H9 (cell line): ENCODE results near the gene XCL2. TPM values are rescaled to one million over a fixed set of nuclear protein-coding genes. Genes with fewer than 3 reads are reported as not detected.

Experiments
- DNase-seq: peaks from one replicate; pipeline ENCODE4 v3.0.0-alpha.2; 2017
- H2AFZ ChIP-seq: one replicate; pipeline ENCODE4 v1.6.1; 2013; ENCODE audit warnings: mild to moderate bottlenecking, low read length, control low read depth, moderate library complexity
- H2AK5ac ChIP-seq: 2 replicates; pipeline ENCODE4 v1.6.1; 2013; ENCODE audit warnings: low read length, control low read depth, mixed read lengths; ENCODE audit not compliant: insufficient read length
- H2BK120ac ChIP-seq: one replicate; pipeline ENCODE4 v1.6.1; 2013; ENCODE audit warnings: low read depth, mild to moderate bottlenecking, low read length, control low read depth, inconsistent platforms; ENCODE audit not compliant: poor library complexity, severe bottlenecking
- H2BK12ac ChIP-seq: 2 replicates; pipeline ENCODE4 v1.6.1; 2013; ENCODE audit warnings: low read length, control low read depth, mixed read lengths, low read depth; ENCODE audit not compliant: insufficient read length
- H2BK15ac ChIP-seq: 2 replicates; pipeline ENCODE4 v1.6.1; 2013; ENCODE audit warnings: low read depth, low read length, control low read depth
- H2BK20ac ChIP-seq: one replicate; pipeline ENCODE4 v1.6.1; 2013; ENCODE audit warnings: low read depth, mild to moderate bottlenecking, low read length, control low read depth, inconsistent platforms; ENCODE audit not compliant: poor library complexity, severe bottlenecking
- H2BK5ac ChIP-seq: 2 replicates; pipeline ENCODE4 v1.6.1; 2013; ENCODE audit warnings: low read length, control low read depth, mixed read lengths; ENCODE audit not compliant: insufficient read length
- H3K14ac ChIP-seq: 2 replicates; pipeline ENCODE4 v1.6.1; 2013; ENCODE audit warnings: low read length, control low read depth; ENCODE audit not compliant: insufficient read depth
- H3K18ac ChIP-seq: 2 replicates; pipeline ENCODE4 v1.6.1; 2013; ENCODE audit warnings: low read depth, mild to moderate bottlenecking, mixed read lengths, low read length, control low read depth; ENCODE audit not compliant: insufficient read length
- H3K23ac ChIP-seq: 2 replicates; pipeline ENCODE4 v1.6.1; 2013; ENCODE audit warnings: low read length, control low read depth, mixed read lengths, low read depth; ENCODE audit not compliant: insufficient read length
- H3K23me2 ChIP-seq: 2 replicates; pipeline ENCODE4 v1.6.1; 2013; ENCODE audit warnings: low read depth, mild to moderate bottlenecking, mixed read lengths, low read length, control low read depth; ENCODE audit not compliant: insufficient read length, poor library complexity, severe bottlenecking
- H3K27ac ChIP-seq: 2 replicates; pipeline ENCODE4 v1.5.1; 2013; ENCODE audit warnings: low read length, control low read depth, mixed read lengths, low read depth; ENCODE audit not compliant: insufficient read length
- H3K27me3 ChIP-seq: 2 replicates; pipeline ENCODE4 v1.6.1; 2013; ENCODE audit warnings: low read length, control low read depth, inconsistent platforms; ENCODE audit not compliant: insufficient read depth
- H3K4ac ChIP-seq: 2 replicates; pipeline ENCODE4 v1.6.1; 2013; ENCODE audit warnings: low read depth, mild to moderate bottlenecking, control low read depth, inconsistent platforms, low read length, moderate library complexity
- H3K4me1 ChIP-seq: 2 replicates; pipeline ENCODE4 v1.6.1; 2013; ENCODE audit warnings: low read length, control low read depth, inconsistent platforms; ENCODE audit not compliant: insufficient read depth
- H3K4me2 ChIP-seq: 2 replicates; pipeline ENCODE4 v1.6.1; 2013; ENCODE audit warnings: low read length, control low read depth, mixed read lengths; ENCODE audit not compliant: insufficient read length, insufficient read depth
- H3K56ac ChIP-seq: 2 replicates; pipeline ENCODE4 v1.6.1; 2013; ENCODE audit warnings: low read depth, mild to moderate bottlenecking, mixed read lengths, low read length, control low read depth; ENCODE audit not compliant: insufficient read length
- H3K79me1 ChIP-seq: 2 replicates; pipeline ENCODE4 v1.6.1; 2013; ENCODE audit warnings: low read depth, mild to moderate bottlenecking, moderate library complexity, low read length, control low read depth, inconsistent platforms; ENCODE audit not compliant: insufficient read depth, poor library complexity, severe bottlenecking
- H3K79me2 ChIP-seq: 2 replicates; pipeline ENCODE4 v1.6.1; 2013; ENCODE audit warnings: low read length, control low read depth, inconsistent platforms; ENCODE audit not compliant: insufficient read depth
- H3K9ac ChIP-seq: 2 replicates; pipeline ENCODE4 v1.6.1; 2013; ENCODE audit warnings: low read length, control low read depth, mixed read lengths; ENCODE audit not compliant: insufficient read length; ENCODE audit errors: extremely low read depth
- H3K9me3 ChIP-seq: one replicate; pipeline ENCODE4 v1.6.1; 2013; ENCODE audit warnings: low read depth, low read length, inconsistent platforms; ENCODE audit not compliant: control insufficient read depth
- H3T11ph ChIP-seq: one replicate; pipeline ENCODE4 v1.6.1; 2013; ENCODE audit warnings: mild to moderate bottlenecking, low read length, control low read depth, inconsistent platforms
- H4K20me1 ChIP-seq: one replicate; pipeline ENCODE4 v1.6.1; 2013; ENCODE audit not compliant: control insufficient read depth, insufficient read length, insufficient read depth
- H4K5ac ChIP-seq: 2 replicates; pipeline ENCODE4 v1.6.1; 2013; ENCODE audit warnings: low read depth, mild to moderate bottlenecking, mixed read lengths, low read length, control low read depth; ENCODE audit not compliant: insufficient read length
- H4K8ac ChIP-seq: replicated peaks from 2 replicates; pipeline ENCODE4 v1.6.1; 2013; ENCODE audit warnings: low read length, control low read depth, mixed read lengths, low read depth; ENCODE audit not compliant: insufficient read length
- H4K91ac ChIP-seq: 2 replicates; pipeline ENCODE4 v1.6.1; 2013; ENCODE audit warnings: low read depth, mild to moderate bottlenecking, moderate library complexity, mixed read lengths, low read length, control low read depth; ENCODE audit not compliant: insufficient read length
- H3K27ac Mint-ChIP-seq, 3 experiments: 2 replicates in 2 of 3; 3 replicates in 1 of 3; pipeline ENCODE4 v1.8.0; 2020 to 2021; ENCODE audit warnings: mixed read lengths in 3 of 3, mild to moderate bottlenecking in 1 of 3, moderate library complexity in 1 of 3
- H3K27me3 Mint-ChIP-seq: 2 replicates; pipeline ENCODE4 v1.8.0; 2021; ENCODE audit warnings: low read depth, mild to moderate bottlenecking, moderate library complexity, mixed read lengths
- H3K36me3 Mint-ChIP-seq, 3 experiments: 2 replicates in 2 of 3; 3 replicates in 1 of 3; pipeline ENCODE4 v1.8.0; 2020 to 2021; ENCODE audit warnings: low read depth in 3 of 3, mixed read lengths in 3 of 3; ENCODE audit not compliant: insufficient read depth in 1 of 3
- H3K4me1 Mint-ChIP-seq, 2 experiments: 2 replicates each; pipeline ENCODE4 v1.8.0; 2020; ENCODE audit warnings: mixed read lengths in 2 of 2
- H3K4me3 Mint-ChIP-seq, 2 experiments: 2 replicates in 1 of 2; 3 replicates in 1 of 2; pipeline ENCODE4 v1.8.0; 2020 to 2021; ENCODE audit warnings: mild to moderate bottlenecking in 2 of 2, mixed read lengths in 2 of 2, moderate library complexity in 1 of 2
- H3K9me3 Mint-ChIP-seq, 2 experiments: 2 replicates in 1 of 2; 3 replicates in 1 of 2; pipeline ENCODE4 v1.8.0; 2020; ENCODE audit warnings: mild to moderate bottlenecking in 2 of 2, mixed read lengths in 2 of 2, moderate library complexity in 1 of 2
- CTCF ChIP-seq: fragments of 200-600 bp; sonication (generic); conservative IDR thresholded peaks from 3 replicates; pipeline ENCODE4 v1.8.0; 2021; ENCODE audit warnings: antibody characterized with exemption, mild to moderate bottlenecking
- WGBS: extraction: QIAGEN DNeasy Blood & Tissue Kit; methylation state at CpG from one replicate; pipeline ENCODE4 v1.1.7; 2013; ENCODE audit warnings: missing lambda C conversion rate, low lambda C conversion rate, mixed read lengths; ENCODE audit not compliant: insufficient read length; ENCODE audit errors: extremely low coverage; 5-methylcytosine and 5-hydroxymethylcytosine counted together
- total RNA-seq: library from RNA; stranded (reverse); gene quantifications from 2 replicates; pipeline ENCODE4 v1.2.1, GENCODE V29; 2021

XCL2 gene
- total RNA-seq, 1 experiment from 2014 or later, result not detected

GRCh38 chr1:168507231-168507630 lies 36.6 kb downstream of the XCL2 start:
- no peak overlapping the region for H4K8ac ChIP-seq
- no peak overlapping the region for H3K4ac ChIP-seq
- no peak overlapping the region for H2BK5ac ChIP-seq
- H2BK120ac ChIP-seq, result no peak overlapping the region
- H3K4me2 ChIP-seq, result no peak overlapping the region
- no peak overlapping the region for H3K14ac ChIP-seq
- H3K27me3 ChIP-seq, result no peaks in the 10 kb centered on the region
- no peaks in the 10 kb centered on the region for H3K79me1 ChIP-seq
- Mint-ChIP-seq H3K36me3 (no peaks in the 10 kb centered on the region), H3K4me3 (no peak overlapping the region), H3K27me3 (no peaks in the 10 kb centered on the region; the same call in 1 of the 2 replicates), H3K27ac (no peak overlapping the region), H3K9me3 (no peaks in the 10 kb centered on the region), H3K4me1 (peaks cover 5 to 8% of the 10 kb centered on the region in 2 experiments; a peak in 3 of 4 replicates)
- DNase-seq, result no peak
- H3K79me2 ChIP-seq, result no peaks in the 10 kb centered on the region
- H4K20me1 ChIP-seq, result no peaks in the 10 kb centered on the region
- H2AK5ac ChIP-seq, result no peak overlapping the region
- no peak overlapping the region for H3K9ac ChIP-seq
- no peak overlapping the region for H3K23ac ChIP-seq
- no peaks in the 10 kb centered on the region for H3K23me2 ChIP-seq
- WGBS, result no CpG with 5 or more reads among the region's 3 CpGs
- H4K5ac ChIP-seq, result no peak overlapping the region
- H2BK15ac ChIP-seq, result no peak overlapping the region
- no peak overlapping the region for H3K56ac ChIP-seq
- no peak overlapping the region for H3T11ph ChIP-seq
- no peaks in the 10 kb centered on the region for H3K9me3 ChIP-seq
- H2BK20ac ChIP-seq, result no peak overlapping the region
- no peaks in the 10 kb centered on the region for H3K4me1 ChIP-seq
- H2BK12ac ChIP-seq, result no peak overlapping the region
- no peak overlapping the region for H4K91ac ChIP-seq
- no peak for TF ChIP-seq CTCF
- H2AFZ ChIP-seq, result no peak overlapping the region
- H3K27ac ChIP-seq, result no peak overlapping the region
- no peak overlapping the region for H3K18ac ChIP-seq
